K562 (cell line): ENCODE results near the gene DAB2IP. TPM values are rescaled to one million over a fixed set of nuclear protein-coding genes. Genes with fewer than 3 reads are reported as not detected.

ENCODE experiments used
- ATAC-seq: fragments of 200-7000 bp; cut with Tn5 transposase; 3 replicates; pipeline ENCODE4 v1.9.1; 2020; ENCODE audit warnings: moderate library complexity
- BruUV-seq: library from RNA; stranded (reverse); fragments of 400-500 nt; replicated peaks from 2 replicates; lab custom pipeline; 2021; lab: Mats Ljungman, UMichigan
- CTCF ChIA-PET: fragments of 300-600 bp; formaldehyde crosslinking; extraction: SDS; loops from one replicate; lab custom pipeline; 2021; ENCODE audit warnings: low intra/inter-chr PET ratio; lab: Yijun Ruan, JAX
- POLR2A ChIA-PET: fragments of 300-600, 350-650 bp; sonication (Branson Sonifier 250); formaldehyde crosslinking; extraction: SDS; loops from one replicate; lab custom pipeline; 2021; ENCODE audit warnings: antibody characterized with exemption, inconsistent platforms; lab: Yijun Ruan, JAX
- DNase-seq, 4 experiments: peaks; one replicate each; pipeline versions ENCODE4 v3.0.0 to v3.0.0-alpha.2; 2011 to 2018; ENCODE audit warnings: low spot score in 3 of 4, mixed read lengths in 3 of 4; ENCODE audit errors: extremely low read depth in 1 of 4
- FAIRE-seq: peaks from 2 replicates; lab custom pipeline; 2011; peaks lifted over from hg19 to GRCh38; lab: Jason Lieb, UNC
- H2AFZ ChIP-seq: 2 replicates; pipeline ENCODE4 v1.6.0; 2011; ENCODE audit warnings: low read depth, low read length, control low read depth, inconsistent platforms
- H3K27ac ChIP-seq: fragments of 200-600 bp; 3 replicates; pipeline ENCODE4 v1.8.0; 2011; ENCODE audit warnings: low read depth, mild to moderate bottlenecking, control low read depth, inconsistent platforms, low read length, moderate library complexity, mixed read lengths; ENCODE audit errors: extremely low read depth
- H3K27me3 ChIP-seq, 2 experiments: fragments of 300-600 bp in 1 of 2; 2 replicates in 1 of 2; 3 replicates in 1 of 2; pipeline versions ENCODE4 v1.6.0 to v1.8.0; 2011; ENCODE audit warnings: inconsistent platforms in 2 of 2, low read length in 2 of 2, mild to moderate bottlenecking in 1 of 2, mixed read lengths in 1 of 2, moderate library complexity in 1 of 2; ENCODE audit not compliant: control insufficient read depth in 2 of 2, insufficient read depth in 2 of 2
- H3K36me3 ChIP-seq: fragments of 300-600 bp; 3 replicates; pipeline ENCODE4 v1.8.0; 2011; ENCODE audit warnings: mild to moderate bottlenecking, low read length, inconsistent platforms; ENCODE audit not compliant: control insufficient read depth, insufficient read depth
- H3K4me1 ChIP-seq, 2 experiments: fragments of 200-600 bp in 1 of 2; replicated peaks in 1 of 2; 2 replicates in 1 of 2; 3 replicates in 1 of 2; pipeline versions ENCODE4 v1.5.1 to v1.8.0; 2011; ENCODE audit warnings: inconsistent platforms in 2 of 2, low read length in 2 of 2, mild to moderate bottlenecking in 1 of 2, mixed read lengths in 1 of 2, moderate library complexity in 1 of 2; ENCODE audit not compliant: control insufficient read depth in 2 of 2, insufficient read depth in 2 of 2
- H3K4me2 ChIP-seq: 2 replicates; pipeline ENCODE4 v1.6.1; 2011; ENCODE audit warnings: low read length, control low read depth, inconsistent platforms, mixed read lengths; ENCODE audit not compliant: insufficient read depth
- H3K4me3 ChIP-seq: fragments of 200-600 bp; sonication (generic), shearing (Covaris generic); 2 replicates; pipeline ENCODE4 v1.5.1; 2016; ENCODE audit warnings: control low read depth, inconsistent platforms
- H3K79me2 ChIP-seq: fragments of 200-600 bp; 3 replicates; pipeline ENCODE4 v1.8.0; 2011; ENCODE audit warnings: low read length, inconsistent platforms; ENCODE audit not compliant: control insufficient read depth, insufficient read depth
- H3K9ac ChIP-seq, 2 experiments: 2 replicates each; pipeline versions ENCODE4 v1.6.0 to v1.6.1; 2011; ENCODE audit warnings: low read depth in 2 of 2, low read length in 2 of 2, control low read depth in 1 of 2, inconsistent platforms in 1 of 2, mild to moderate bottlenecking in 1 of 2, mixed read lengths in 1 of 2; ENCODE audit not compliant: insufficient read depth in 1 of 2
- H3K9me1 ChIP-seq: one replicate; pipeline ENCODE4 v1.6.0; 2011; ENCODE audit warnings: inconsistent platforms, mild to moderate bottlenecking, low read length, moderate library complexity; ENCODE audit not compliant: control insufficient read depth, insufficient read depth
- H3K9me3 ChIP-seq: replicated peaks from 2 replicates; pipeline ENCODE4 v1.5.1; 2011; ENCODE audit warnings: low read depth, low read length, inconsistent platforms; ENCODE audit not compliant: control insufficient read depth, insufficient read depth
- H4K20me1 ChIP-seq: replicated peaks from 2 replicates; pipeline ENCODE4 v1.6.1; 2011; ENCODE audit warnings: low read length, inconsistent platforms, mixed read lengths; ENCODE audit not compliant: control insufficient read depth, insufficient read depth
- BHLHE40 ChIP-seq: IDR thresholded peaks from 2 replicates; pipeline ENCODE4 v1.6.1; 2011; ENCODE audit warnings: low read length, improper control_type of control experiment
- GABPA ChIP-seq: fragments of 200-800 bp; sonication (Bioruptor generic); conservative IDR thresholded peaks from 2 replicates; pipeline ENCODE4 v1.6.1; 2016; ENCODE audit warnings: low read depth, missing genetic modification characterization, missing compliant biosample characterization
- PML ChIP-seq: IDR thresholded peaks from 2 replicates; pipeline ENCODE4 v1.6.1; 2012; ENCODE audit warnings: low read length, inconsistent platforms
- SAFB2 ChIP-seq: fragments of 200-400 bp; formaldehyde crosslinking; IDR thresholded peaks from 2 replicates; pipeline ENCODE4 v1.6.1; 2018; ENCODE audit warnings: borderline replicate concordance, low read length, low read depth, moderate library complexity; ENCODE audit not compliant: severe bottlenecking
- SIN3A ChIP-seq, 2 experiments: fragments of 150-350 bp in 1 of 2; IDR thresholded peaks; 2 replicates each; pipeline ENCODE4 v1.6.1; 2011 to 2016; ENCODE audit warnings: borderline replicate concordance in 2 of 2, low read depth in 2 of 2, low read length in 2 of 2, mild to moderate bottlenecking in 2 of 2, moderate library complexity in 2 of 2; ENCODE audit not compliant: control insufficient read depth in 1 of 2
- TCF3 ChIP-seq: sonication (generic); formaldehyde crosslinking; IDR thresholded peaks from 2 replicates; pipeline ENCODE4 v1.4.0; 2020; ENCODE audit warnings: mild to moderate bottlenecking, missing genetic modification reagents
- ZBTB5 ChIP-seq: fragments of 450-650 bp; IDR thresholded peaks from 2 replicates; pipeline ENCODE4 v1.6.1; 2017; ENCODE audit warnings: antibody characterized with exemption
- ZNF282 ChIP-seq: sonication (generic); formaldehyde crosslinking; IDR thresholded peaks from 2 replicates; pipeline ENCODE4 v1.8.1; 2023; ENCODE audit warnings: missing genetic modification reagents
- ZNF324 ChIP-seq: fragments of 250-450 bp; sonication (Bioruptor Pico); IDR thresholded peaks from 2 replicates; pipeline ENCODE4 v1.4.0; 2020; ENCODE audit warnings: mild to moderate bottlenecking
- WGBS: fragments of 100-300 bp; shearing (Covaris generic); methylation state at CpG from one replicate; pipeline ENCODE4 v1.1.6; 2016; ENCODE audit warnings: low coverage, mixed read lengths; ENCODE audit not compliant: insufficient coverage; ENCODE audit errors: missing lambda C conversion rate; 5-methylcytosine and 5-hydroxymethylcytosine counted together
- in situ Hi-C: fragments of 300-500 bp; cut with MboI; formaldehyde crosslinking; loops from 4 replicates; pipeline ENCODE4 v1.15.0; 2018; ENCODE audit warnings: inconsistent platforms, mixed read lengths
- intact Hi-C: fragments of 100-400 bp; cut with micrococcal nuclease; formaldehyde crosslinking; loops from 2 replicates; pipeline ENCODE4 v1.14.2; 2022
- polyA plus RNA-seq, 8 experiments: library from polyadenylated mRNA; depleted of rRNA in 4 of 8; stranded (reverse) in 5 of 8; unstranded in 3 of 8; fragments of >200 nt; fragmentation: Nextera tagmentation in 2 of 8; fragmentation: Illumina TruSeq in 1 of 8; extraction: Ambion mirVana in 2 of 8; extraction: Trizol in 1 of 8; gene quantifications; 2 replicates each; pipeline versions ENCODE4 v1.2.1 to v1.2.3, GENCODE V29; 2011 to 2014; ENCODE audit warnings: inconsistent platforms in 1 of 8, missing spikeins in 1 of 8
- total RNA-seq, 7 experiments: library from RNA; depleted of rRNA in 6 of 7; stranded (reverse); fragments of >200 nt in 6 of 7; fragmentation: Illumina TruSeq in 2 of 7; extraction: Trizol in 2 of 7; gene quantifications; 2 replicates each; pipeline versions ENCODE4 v1.2.1 to v1.2.3, GENCODE V29; 2011 to 2021; ENCODE audit warnings: low replicate concordance in 1 of 7

The DAB2IP gene
- total and polyA plus RNA-seq, 9 of the 15 experiments (the other 6 are each of a cell fraction or from before 2014, with no cell fraction given): 0.04 to 0.31 (median 0.08) TPM; not detected in 5

- H3K9me1 ChIP-seq: no peaks in the 10 kb centered on the region
- POLR2A ChIA-PET: interaction anchor here (1.7 kb wide), 1 partner anchor 11 kb away, joined by 6 read pairs; no protein-coding TSS in a partner anchor
- ATAC-seq (no peak), DNase-seq (no peak), FAIRE-seq (no peak)
- no TSS peak for BruUV-seq
- 3% methylated on average over 5 of the region's 5 CpGs for WGBS
- in situ Hi-C loops: loop anchor here (25.0 kb wide), 1 partner anchor 643 kb away; no protein-coding TSS in a partner anchor
- H4K20me1 ChIP-seq: 0 out of 2 replicates have a peak, but pooled peaks cover 20% of the 10 kb centered on the region
- H3K4me3 ChIP-seq: no peak overlapping the region
- no peak overlapping the region for H3K27ac ChIP-seq
- peaks cover 6 to 48% of the 10 kb centered on the region in 2 experiments; a peak in 3 of 5 replicates for H3K27me3 ChIP-seq
- H3K79me2 ChIP-seq: no peaks in the 10 kb centered on the region
- H2AFZ ChIP-seq: no peak overlapping the region
- CTCF ChIA-PET: no interaction called here
- no peak overlapping the region for H3K4me2 ChIP-seq
- H3K4me1 ChIP-seq: no peaks in the 10 kb centered on the region; a peak in 1 of 5 replicates
- TF ChIP-seq ZNF324 (CRISPR knock-in tag): no peak
- no peak for TF ChIP-seq PML
- TF ChIP-seq TCF3: no peak
- TF ChIP-seq BHLHE40: no peak
- TF ChIP-seq GABPA (tag): no peak
- TF ChIP-seq SAFB2: no peak
- no peak for TF ChIP-seq ZNF282
- no peak for TF ChIP-seq SIN3A (IDR thresholded peaks at IDR 0.05; ENCODE audit: borderline replicate concordance in 2 of 2, control insufficient read depth in 1 of 2, low read depth in 2 of 2, low read length in 2 of 2)
- no peak for TF ChIP-seq ZBTB5
- TF ChIP-seq, all 486 proteins: peak for 0
- Histone ChIP-seq H3K9ac (no peak overlapping the region), H3K9me3 (no peaks in the 10 kb centered on the region), H3K36me3 (no peaks in the 10 kb centered on the region)
- intact Hi-C loops: loop anchor here (10.0 kb wide), 1 partner anchor 161 kb away; no protein-coding TSS in a partner anchor
Observed at GRCh38 chr9:121694001-121694400, 42.6 kb downstream of the DAB2IP start.
